Measurements from ENCODE around the gene ZNF598. TPM values are rescaled to one million over a fixed set of nuclear protein-coding genes. Genes with fewer than 3 reads are reported as not detected.

Gene ZNF598
- polyA plus RNA-seq, 1 donor from 2014 or later, result 22.1 TPM

- no peak overlapping the region for H3K4me2 ChIP-seq (ENCODE audit: low read length)
- H3K79me2 ChIP-seq (replicated peaks; ENCODE audit: insufficient read depth, low read length), result no peaks in the 10 kb centered on the region
- H3K9me3 ChIP-seq (ENCODE audit: low read length), result no peaks in the 10 kb centered on the region
- no peak for TF ChIP-seq RAD21 (conservative IDR thresholded peaks at IDR 0.05)
- TF ChIP-seq CTCF (IDR thresholded peaks at IDR 0.05; ENCODE audit: poor library complexity, severe bottlenecking), result no peak
- no peak for TF ChIP-seq REST (IDR thresholded peaks at IDR 0.05; ENCODE audit: borderline replicate concordance)
- TF ChIP-seq SMC3 (conservative IDR thresholded peaks at IDR 0.05; ENCODE audit: poor library complexity), result no peak
- TF ChIP-seq TAF1 (IDR thresholded peaks at IDR 0.05; ENCODE audit: low read depth), result no peak
- no peak for TF ChIP-seq MXI1 (conservative IDR thresholded peaks at IDR 0.05; ENCODE audit: poor library complexity, severe bottlenecking)
- TF ChIP-seq EP300 (conservative IDR thresholded peaks at IDR 0.05; ENCODE audit: poor library complexity, severe bottlenecking), result no peak
- no peak for TF ChIP-seq POLR2AphosphoS5 (IDR thresholded peaks at IDR 0.05)
- H3K27ac ChIP-seq (ENCODE audit: low read length), result no peak overlapping the region
- H3K4me3 ChIP-seq (ENCODE audit: low read length), result no peak overlapping the region
- no peaks in the 10 kb centered on the region for H3F3A ChIP-seq (ENCODE audit: insufficient read depth, low read length, poor library complexity, severe bottlenecking)
- H3K9ac ChIP-seq (ENCODE audit: low read length), result no peak overlapping the region
- H3K36me3 ChIP-seq (ENCODE audit: insufficient read depth, low read length), result no peaks in the 10 kb centered on the region
- H2AFZ ChIP-seq (ENCODE audit: low read depth, low read length), result no peak overlapping the region
- peaks cover 29% of the 10 kb centered on the region for H3K27me3 ChIP-seq (ENCODE audit: insufficient read depth, low read depth, low read length)
- no peaks in the 10 kb centered on the region for H3K9me2 ChIP-seq (ENCODE audit: insufficient read depth, low read length)
- H4K20me1 ChIP-seq (ENCODE audit: insufficient read depth), result no peaks in the 10 kb centered on the region
These were observed 29.4 kb downstream of the ZNF598 start for GRCh38 chr16:1980030-1980769.

GRCh38 chr16:1979271-1980029 is 30.2 kb downstream of the ZNF598 start:
- no peak overlapping the region for H2AFZ ChIP-seq (ENCODE audit: low read depth, low read length)
- no peaks in the 10 kb centered on the region for H3K9me3 ChIP-seq (ENCODE audit: low read length)

More at GRCh38 chr16:1979271-1980029, 30.2 kb downstream of the ZNF598 start:
- Histone ChIP-seq H3F3A (ENCODE audit: insufficient read depth, low read length, poor library complexity, severe bottlenecking) (no peaks in the 10 kb centered on the region), H3K9me2 (ENCODE audit: insufficient read depth, low read length) (no peaks in the 10 kb centered on the region), H3K27ac (ENCODE audit: low read length) (no peak overlapping the region), H3K9ac (ENCODE audit: low read length) (no peak overlapping the region), H3K79me2 (replicated peaks; ENCODE audit: insufficient read depth, low read length) (no peaks in the 10 kb centered on the region), H3K36me3 (ENCODE audit: insufficient read depth, low read length) (no peaks in the 10 kb centered on the region), H3K27me3 (ENCODE audit: insufficient read depth, low read depth, low read length) (peaks cover 29% of the 10 kb centered on the region), H4K20me1 (ENCODE audit: insufficient read depth) (no peaks in the 10 kb centered on the region), H3K4me2 (ENCODE audit: low read length) (no peak overlapping the region), H3K4me3 (ENCODE audit: low read length) (no peak overlapping the region)
- TF ChIP-seq SMC3 (conservative IDR thresholded peaks at IDR 0.05; ENCODE audit: poor library complexity), result no peak
- TF ChIP-seq EP300 (conservative IDR thresholded peaks at IDR 0.05; ENCODE audit: poor library complexity, severe bottlenecking), result no peak
- no peak for TF ChIP-seq EZH2 (IDR thresholded peaks at IDR 0.05; ENCODE audit: borderline replicate concordance, insufficient read depth, low read length, poor library complexity, severe bottlenecking)
- no peak for TF ChIP-seq POLR2AphosphoS5 (IDR thresholded peaks at IDR 0.05)
- no peak for TF ChIP-seq RAD21 (conservative IDR thresholded peaks at IDR 0.05)
- no peak for TF ChIP-seq MXI1 (conservative IDR thresholded peaks at IDR 0.05; ENCODE audit: poor library complexity, severe bottlenecking)
